WI38 (cell line): Measurements from ENCODE around the gene LSS.

Source experiments
- H3K4me3 ChIP-seq: 2 replicates; pipeline ENCODE4 v1.5.1; 2011; ENCODE audit warnings: low read depth, mild to moderate bottlenecking, control low read depth, low read length
- CTCF ChIP-seq: IDR thresholded peaks from 2 replicates; pipeline ENCODE4 v1.5.1; 2012; ENCODE audit warnings: low read depth, mild to moderate bottlenecking, control low read depth, low read length

The LSS gene

GRCh38 chr21:46221664-46222435 is 6.7 kb downstream of the LSS start:
- no peak for TF ChIP-seq CTCF
- no peak overlapping the region for H3K4me3 ChIP-seq

GRCh38 chr21:46220847-46221246 is 7.7 kb downstream of the LSS start:
- H3K4me3 ChIP-seq: no peak overlapping the region
- no peak for TF ChIP-seq CTCF

GRCh38 chr21:46220275-46220810 is 8.2 kb downstream of the LSS start:
- no peak overlapping the region for H3K4me3 ChIP-seq
- no peak for TF ChIP-seq CTCF

GRCh38 chr21:46219591-46220239 is 8.9 kb downstream of the LSS start:
- no peak for TF ChIP-seq CTCF
- H3K4me3 ChIP-seq: no peak overlapping the region

DNA sequence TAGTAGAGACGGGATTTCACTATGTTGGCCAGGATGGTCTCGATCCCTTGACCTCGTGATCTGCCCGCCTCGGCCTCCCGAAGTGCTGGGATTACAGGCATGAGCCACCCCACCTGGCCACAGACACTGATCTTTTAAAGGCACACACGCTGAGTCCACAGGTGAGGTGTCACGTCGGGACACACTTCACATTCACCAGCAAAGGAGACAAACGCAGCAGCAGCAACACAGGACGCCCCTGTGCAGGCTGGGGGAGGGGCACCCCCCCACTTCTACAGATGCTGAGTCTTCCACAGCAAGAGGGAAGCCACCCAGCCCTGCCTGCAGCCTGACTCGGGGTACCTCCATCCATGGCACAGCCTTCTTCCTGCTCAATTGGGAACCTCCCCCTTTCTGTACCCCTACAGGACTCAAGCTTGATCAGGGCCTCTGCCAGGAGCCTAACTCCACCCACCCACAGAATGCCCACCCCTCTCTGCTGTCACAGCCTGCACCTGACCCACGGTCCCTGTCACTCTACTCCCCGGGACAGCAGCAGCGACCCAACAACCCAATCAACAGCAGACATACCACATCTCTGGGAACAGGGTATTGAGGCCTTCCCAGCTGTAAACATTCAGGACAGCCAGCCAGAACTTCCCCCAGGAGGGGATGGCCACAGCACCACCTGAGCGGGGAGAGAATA is 9.5 kb downstream of the LSS start:
- no peak for TF ChIP-seq CTCF
- H3K4me3 ChIP-seq: no peak overlapping the region

DNA sequence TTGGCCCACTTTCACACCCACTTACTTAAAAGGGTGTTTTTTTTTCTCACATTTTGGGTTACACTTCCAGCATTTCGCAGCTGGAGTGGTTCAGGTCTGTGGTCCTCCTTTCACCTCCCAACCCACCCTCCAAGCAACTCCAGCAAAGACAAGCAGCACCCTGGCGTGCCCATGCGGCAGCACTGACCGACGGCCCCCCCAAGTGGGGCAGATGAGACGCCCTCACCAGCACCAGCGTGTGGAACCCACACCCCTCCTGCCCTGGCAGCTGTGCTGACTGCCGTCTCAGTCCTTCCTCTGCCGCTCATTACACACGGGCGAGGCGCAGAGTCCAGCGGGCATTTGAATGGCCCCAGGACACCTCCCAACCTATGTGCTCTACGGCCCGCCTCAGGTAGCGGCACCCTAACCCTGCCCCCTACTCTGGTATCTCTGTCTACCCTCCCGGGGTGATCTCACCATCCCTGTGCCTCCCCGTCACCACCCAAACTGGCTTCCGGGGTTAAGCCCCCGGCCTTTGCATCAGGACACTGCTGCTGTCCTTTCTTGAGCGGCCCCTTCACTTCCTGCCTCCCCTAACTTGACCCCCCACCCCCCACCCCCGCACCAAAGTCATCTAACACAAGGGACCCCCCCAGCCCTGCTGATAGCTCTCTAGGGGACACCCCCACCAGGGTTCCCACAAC is 10.9 kb downstream of the LSS start:
- no peak for TF ChIP-seq CTCF
- H3K4me3 ChIP-seq: no peak overlapping the region
